Body of pancreas (tissue), 4 donors: ENCODE measurements around the gene RAB1A.

Experiments
- CTCF ChIP-seq, 7 experiments: fragments of 450-650 bp in 4 of 7; fragments of 200-600 bp in 3 of 7; sonication (generic) in 3 of 7; IDR thresholded peaks; one replicate each; pipeline ENCODE4 v1.5.1; 2016 to 2019; ENCODE audit warnings: antibody characterized with exemption in 7 of 7
- POLR2A ChIP-seq, 3 donors: fragments of 450-650 bp; IDR thresholded peaks; one replicate each; pipeline ENCODE4 v1.6.1; 2016; ENCODE audit warnings: antibody characterized with exemption in 3 of 3, mild to moderate bottlenecking in 2 of 3

- TF ChIP-seq CTCF (IDR thresholded peaks at IDR 0.05), result no peak
- no peak for TF ChIP-seq POLR2A (IDR thresholded peaks at IDR 0.05)
These were observed 55.9 kb downstream of the RAB1A start for GRCh38 chr2:65073879-65074565.
